OCI-LY1 (cell line): ENCODE measurements around the gene LCE2A.

ENCODE experiments used
- EZH2 ChIP-seq: fragments of 200-600 bp; sonication (generic), shearing (Covaris generic); IDR thresholded peaks from 2 replicates; pipeline ENCODE4 v1.8.0; 2017; ENCODE audit warnings: borderline replicate concordance, mixed run types, mild to moderate bottlenecking, antibody characterized with exemption, low read length, moderate library complexity, mixed read lengths
- TF ChIP-seq, protein P1 (sequence below): fragments of 200-600 bp; sonication (generic), shearing (Covaris generic); IDR thresholded peaks from 2 replicates; pipeline ENCODE4 v1.5.1; 2017; ENCODE audit warnings: mild to moderate bottlenecking, antibody characterized with exemption, low read length, moderate library complexity, mixed read lengths

- TF ChIP-seq, protein P1, sequence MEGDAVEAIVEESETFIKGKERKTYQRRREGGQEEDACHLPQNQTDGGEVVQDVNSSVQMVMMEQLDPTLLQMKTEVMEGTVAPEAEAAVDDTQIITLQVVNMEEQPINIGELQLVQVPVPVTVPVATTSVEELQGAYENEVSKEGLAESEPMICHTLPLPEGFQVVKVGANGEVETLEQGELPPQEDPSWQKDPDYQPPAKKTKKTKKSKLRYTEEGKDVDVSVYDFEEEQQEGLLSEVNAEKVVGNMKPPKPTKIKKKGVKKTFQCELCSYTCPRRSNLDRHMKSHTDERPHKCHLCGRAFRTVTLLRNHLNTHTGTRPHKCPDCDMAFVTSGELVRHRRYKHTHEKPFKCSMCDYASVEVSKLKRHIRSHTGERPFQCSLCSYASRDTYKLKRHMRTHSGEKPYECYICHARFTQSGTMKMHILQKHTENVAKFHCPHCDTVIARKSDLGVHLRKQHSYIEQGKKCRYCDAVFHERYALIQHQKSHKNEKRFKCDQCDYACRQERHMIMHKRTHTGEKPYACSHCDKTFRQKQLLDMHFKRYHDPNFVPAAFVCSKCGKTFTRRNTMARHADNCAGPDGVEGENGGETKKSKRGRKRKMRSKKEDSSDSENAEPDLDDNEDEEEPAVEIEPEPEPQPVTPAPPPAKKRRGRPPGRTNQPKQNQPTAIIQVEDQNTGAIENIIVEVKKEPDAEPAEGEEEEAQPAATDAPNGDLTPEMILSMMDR: no peak
- no peak for TF ChIP-seq EZH2
These were observed 39.5 kb upstream of the LCE2A start for GRCh38 chr1:152658649-152659048.
